H1 (cell line): ENCODE data around the gene TBCD. TPM values are rescaled to one million over a fixed set of nuclear protein-coding genes. Genes with fewer than 3 reads are reported as not detected.

Experiments used
- BCL11A ChIP-seq, 2 experiments: IDR thresholded peaks; one replicate each; pipeline ENCODE4 v1.6.1; 2011; ENCODE audit warnings: low read depth in 2 of 2, low read length in 2 of 2, mild to moderate bottlenecking in 2 of 2
- CHD7 ChIP-seq: fragments of 300-600 bp; sonication (generic); IDR thresholded peaks from 2 replicates; pipeline ENCODE4 v1.7.1; 2012; ENCODE audit warnings: low read length, moderate library complexity, mild to moderate bottlenecking, inconsistent platforms; ENCODE audit not compliant: insufficient replicate concordance
- NRF1 ChIP-seq: IDR thresholded peaks from 2 replicates; pipeline ENCODE4 v1.6.1; 2011; ENCODE audit warnings: mild to moderate bottlenecking, low read depth, low read length, improper control_type of control experiment
- SRF ChIP-seq: IDR thresholded peaks from 2 replicates; pipeline ENCODE4 v1.6.1; 2011; ENCODE audit warnings: mild to moderate bottlenecking, low read depth, low read length, moderate library complexity
- polyA plus RNA-seq, 7 experiments: library from polyadenylated mRNA; depleted of rRNA in 3 of 7; stranded (reverse) in 5 of 7; unstranded in 2 of 7; fragments of >200 nt in 5 of 7; fragments of 200-250 nt in 2 of 7; gene quantifications; 1 replicate in 5 of 7; 2 replicates in 1 of 7; 4 replicates in 1 of 7; pipeline versions ENCODE4 v1.2.1 to v1.2.3, GENCODE V29; 2011 to 2013; ENCODE audit warnings: missing spikeins in 2 of 7, mixed read lengths in 2 of 7
- total RNA-seq: library from RNA; stranded (reverse); fragmentation: NEBNext Ultra II Directional; extraction: Animal tissue kit (Norgen Biotek cat#: 25700); gene quantifications from 2 replicates; pipeline ENCODE4 v1.2.1, GENCODE V29; 2021

The TBCD gene
- total and polyA plus RNA-seq, 2 of the 8 experiments (the other 6 are each of a cell fraction or from before 2014, with no cell fraction given) = 118 to 162 TPM

GRCh38 chr17:82910041-82910481 lies 158.2 kb downstream of the TBCD start (continued):
- TF ChIP-seq NRF1 (no peak), CHD7 (no peak), SRF (no peak), BCL11A (IDR thresholded peaks at IDR 0.05; ENCODE audit: low read depth in 2 of 2, low read length in 2 of 2) (no peak)
